HL-60 (cell line): ENCODE data around the gene EDEM1.
A peak's percentile ranks its signal among the peaks of the same experiment; 100 is the strongest.

ENCODE experiments used
- CTCF ChIP-seq: IDR thresholded peaks from one replicate; pipeline ENCODE4 v1.5.1; 2011; ENCODE audit warnings: low read length, control low read depth, inconsistent platforms; ENCODE audit not compliant: insufficient read depth
- GABPA ChIP-seq: IDR thresholded peaks from 2 replicates; pipeline ENCODE4 v1.6.1; 2012; ENCODE audit warnings: low read depth
- POLR2AphosphoS5 ChIP-seq: IDR thresholded peaks from 2 replicates; pipeline ENCODE4 v1.6.1; 2012; ENCODE audit warnings: low read depth
- SPI1 ChIP-seq: IDR thresholded peaks from 2 replicates; pipeline ENCODE4 v1.6.1; 2012; ENCODE audit warnings: low read depth, mild to moderate bottlenecking, borderline replicate concordance
- TF ChIP-seq, protein P1 (sequence below): IDR thresholded peaks from 2 replicates; pipeline ENCODE4 v1.6.1; 2012; ENCODE audit warnings: low read depth; ENCODE audit not compliant: insufficient replicate concordance

DNA sequence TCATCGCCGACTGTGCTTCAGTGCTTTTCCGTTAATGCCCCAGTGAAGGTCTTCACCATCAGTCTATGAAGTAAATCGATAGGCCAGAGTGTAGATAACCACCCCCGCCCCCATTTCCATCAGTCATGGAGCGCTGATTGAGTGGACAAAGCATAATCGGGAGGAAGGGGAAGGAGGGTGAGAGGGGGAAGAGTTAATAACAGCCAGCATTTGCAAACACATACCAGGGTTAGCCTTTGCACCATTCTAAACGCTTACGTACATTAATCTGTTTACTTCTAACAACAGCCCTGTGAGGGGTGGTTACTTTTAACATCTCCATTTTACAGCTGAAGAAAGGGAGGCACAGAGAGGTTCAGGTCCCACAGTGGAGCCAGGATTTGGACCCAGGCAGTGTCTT lies 26.8 kb downstream of the EDEM1 start:
- TF ChIP-seq POLR2AphosphoS5 = peak; percentile 24; the same call in 1 of the 2 replicates
- no peak for TF ChIP-seq CTCF
- TF ChIP-seq, protein P1, sequence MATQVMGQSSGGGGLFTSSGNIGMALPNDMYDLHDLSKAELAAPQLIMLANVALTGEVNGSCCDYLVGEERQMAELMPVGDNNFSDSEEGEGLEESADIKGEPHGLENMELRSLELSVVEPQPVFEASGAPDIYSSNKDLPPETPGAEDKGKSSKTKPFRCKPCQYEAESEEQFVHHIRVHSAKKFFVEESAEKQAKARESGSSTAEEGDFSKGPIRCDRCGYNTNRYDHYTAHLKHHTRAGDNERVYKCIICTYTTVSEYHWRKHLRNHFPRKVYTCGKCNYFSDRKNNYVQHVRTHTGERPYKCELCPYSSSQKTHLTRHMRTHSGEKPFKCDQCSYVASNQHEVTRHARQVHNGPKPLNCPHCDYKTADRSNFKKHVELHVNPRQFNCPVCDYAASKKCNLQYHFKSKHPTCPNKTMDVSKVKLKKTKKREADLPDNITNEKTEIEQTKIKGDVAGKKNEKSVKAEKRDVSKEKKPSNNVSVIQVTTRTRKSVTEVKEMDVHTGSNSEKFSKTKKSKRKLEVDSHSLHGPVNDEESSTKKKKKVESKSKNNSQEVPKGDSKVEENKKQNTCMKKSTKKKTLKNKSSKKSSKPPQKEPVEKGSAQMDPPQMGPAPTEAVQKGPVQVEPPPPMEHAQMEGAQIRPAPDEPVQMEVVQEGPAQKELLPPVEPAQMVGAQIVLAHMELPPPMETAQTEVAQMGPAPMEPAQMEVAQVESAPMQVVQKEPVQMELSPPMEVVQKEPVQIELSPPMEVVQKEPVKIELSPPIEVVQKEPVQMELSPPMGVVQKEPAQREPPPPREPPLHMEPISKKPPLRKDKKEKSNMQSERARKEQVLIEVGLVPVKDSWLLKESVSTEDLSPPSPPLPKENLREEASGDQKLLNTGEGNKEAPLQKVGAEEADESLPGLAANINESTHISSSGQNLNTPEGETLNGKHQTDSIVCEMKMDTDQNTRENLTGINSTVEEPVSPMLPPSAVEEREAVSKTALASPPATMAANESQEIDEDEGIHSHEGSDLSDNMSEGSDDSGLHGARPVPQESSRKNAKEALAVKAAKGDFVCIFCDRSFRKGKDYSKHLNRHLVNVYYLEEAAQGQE = no peak
- TF ChIP-seq GABPA = no peak
- TF ChIP-seq SPI1 = no peak
